Measurements from ENCODE around the gene TMA7B.

TMA7B gene

DNA sequence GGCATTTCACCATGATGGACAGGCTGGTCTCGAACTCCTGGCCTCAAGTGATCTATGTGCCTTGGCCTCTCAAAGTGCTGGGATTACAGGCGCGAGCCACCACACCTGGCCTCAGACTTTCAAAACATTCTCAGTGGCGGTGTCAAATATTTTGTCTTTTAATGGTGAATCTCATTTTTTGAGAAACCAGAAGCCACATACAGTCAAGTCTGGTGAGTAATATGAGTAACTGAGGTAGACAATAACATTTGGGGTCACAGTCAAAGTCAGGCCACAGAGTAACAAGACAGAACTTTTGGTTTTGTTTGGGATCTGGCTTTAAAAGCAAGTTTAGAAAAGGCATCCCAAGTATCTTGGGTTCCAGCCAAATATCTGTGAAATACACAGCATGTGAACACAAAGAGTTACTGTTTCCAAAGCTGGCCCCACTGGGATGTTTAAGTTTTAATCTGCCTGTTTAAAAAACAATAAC is 5.6 kb upstream of the TMA7B start:
- no peak for DNase-seq

DNA sequence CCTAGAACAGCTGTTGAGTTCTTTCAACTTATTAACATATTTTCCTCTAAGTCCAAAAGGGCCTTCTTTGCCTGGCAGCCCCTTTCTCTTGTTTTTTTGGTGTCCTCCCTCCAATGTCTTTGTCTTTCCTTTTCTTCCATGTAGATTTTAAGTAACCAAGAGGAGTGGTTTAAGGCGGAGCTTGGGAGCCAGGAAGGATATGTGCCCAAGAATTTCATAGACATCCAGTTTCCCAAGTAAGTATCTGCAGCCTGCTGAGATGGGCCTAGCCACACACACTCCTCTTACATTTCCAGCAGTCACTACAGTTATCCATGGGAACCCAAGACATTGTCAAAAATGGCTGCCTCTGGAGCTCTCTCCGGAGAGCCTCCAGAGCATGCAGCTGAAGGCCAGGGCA is 4.5 kb upstream of the TMA7B start:
- no peak for DNase-seq

DNA sequence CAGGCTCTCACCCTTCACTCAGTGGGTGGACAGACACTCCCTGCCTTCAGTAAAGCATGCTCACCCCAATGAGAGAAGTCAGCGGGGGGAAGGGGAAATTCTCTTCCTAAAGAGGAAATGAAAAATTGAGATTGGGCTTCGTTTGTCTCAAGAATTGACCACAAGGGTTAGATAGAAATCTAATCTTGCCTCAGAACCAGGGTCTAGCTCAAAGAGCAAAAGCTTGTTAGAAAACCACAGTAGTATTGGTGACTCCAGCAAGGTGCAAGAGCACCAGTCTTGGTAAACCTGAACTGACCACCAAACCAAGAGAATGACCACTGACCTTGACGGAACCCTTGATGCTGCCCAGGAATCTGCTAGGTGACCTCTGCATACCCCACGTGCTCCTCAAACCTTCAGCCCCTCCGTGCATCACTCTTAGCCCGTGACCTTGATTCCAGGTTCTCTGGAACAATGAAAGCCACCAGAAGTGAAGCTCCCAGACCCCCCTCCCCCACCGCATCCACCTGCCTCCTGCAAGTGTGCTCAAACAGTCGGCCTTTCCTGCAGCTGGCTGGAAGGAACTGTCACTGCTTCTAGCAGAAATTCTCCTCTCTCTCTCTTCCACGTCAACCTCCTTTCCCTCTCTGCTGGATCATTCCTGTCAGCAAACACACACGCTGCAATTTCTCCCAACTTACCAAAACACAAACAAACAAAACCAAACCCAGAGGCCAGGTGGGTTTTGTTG is 3.1 kb upstream of the TMA7B start:
- no peak for DNase-seq

DNA sequence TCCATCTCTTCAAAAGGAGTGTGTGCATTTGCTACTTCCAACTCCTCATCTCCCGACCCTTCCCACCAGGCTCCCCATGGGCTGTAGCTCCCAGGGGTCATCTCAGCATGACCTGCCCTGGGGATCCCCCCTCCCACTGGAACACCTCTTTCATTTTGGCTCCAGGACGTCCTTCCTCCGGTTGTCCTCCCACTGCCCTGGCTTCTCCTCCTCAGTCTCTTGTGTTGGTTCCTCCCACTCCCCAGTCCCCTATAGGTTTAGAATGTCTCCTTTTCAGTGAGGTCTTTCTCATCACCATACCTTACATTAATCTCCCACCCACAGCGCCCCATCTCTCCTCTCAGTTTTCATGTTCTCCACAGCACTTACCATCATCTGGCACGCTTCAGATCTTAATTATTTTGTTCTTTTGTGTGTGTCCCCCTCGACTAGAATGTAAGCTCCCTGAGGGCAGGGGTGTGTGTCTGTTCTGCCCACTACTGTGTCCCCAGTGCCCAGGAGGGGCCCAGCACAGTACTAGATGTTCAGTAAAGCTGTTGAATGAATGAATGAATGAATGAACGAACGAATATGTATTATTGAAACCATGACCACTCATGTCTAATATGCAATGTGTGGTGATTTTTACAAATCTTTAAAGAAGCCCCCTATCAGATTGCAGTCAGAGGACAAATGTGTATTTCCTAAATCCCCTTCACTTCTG is 2.0 kb upstream of the TMA7B start:
- DNase-seq: no peak

DNA sequence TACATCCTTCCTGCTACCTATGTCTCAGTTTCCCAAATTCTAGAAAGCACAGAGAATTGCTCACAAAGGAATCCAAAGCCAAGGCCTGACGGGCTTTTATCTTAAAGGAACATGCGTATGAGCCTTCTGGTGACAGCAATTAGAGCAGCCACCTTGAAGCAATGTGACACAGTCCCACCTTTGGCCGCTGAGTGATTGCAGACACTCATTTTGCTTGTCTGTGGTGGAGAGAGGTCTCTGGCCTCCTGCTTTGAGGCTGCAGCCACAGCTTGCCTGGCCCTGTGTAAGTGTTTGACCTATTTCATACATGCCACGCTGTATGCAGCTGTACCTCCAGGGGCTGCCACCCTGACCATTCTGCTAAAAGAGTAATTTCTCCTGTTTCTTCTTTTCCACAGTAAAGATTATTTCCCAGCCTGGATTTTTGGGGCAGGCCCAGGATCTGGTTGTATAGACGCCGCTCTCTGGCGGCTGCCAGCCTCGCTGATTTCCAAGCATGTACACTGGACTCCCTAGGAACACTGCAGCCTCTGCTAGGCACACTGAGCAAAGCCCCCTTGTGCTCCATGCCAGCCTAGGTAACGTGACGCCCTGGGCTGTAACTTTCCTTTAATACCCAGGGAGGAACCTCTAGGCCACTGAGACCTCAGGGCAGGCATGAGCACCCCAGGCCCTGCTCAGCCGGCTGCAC is 1.1 kb upstream of the TMA7B start:
- DNase-seq: no peak

DNA sequence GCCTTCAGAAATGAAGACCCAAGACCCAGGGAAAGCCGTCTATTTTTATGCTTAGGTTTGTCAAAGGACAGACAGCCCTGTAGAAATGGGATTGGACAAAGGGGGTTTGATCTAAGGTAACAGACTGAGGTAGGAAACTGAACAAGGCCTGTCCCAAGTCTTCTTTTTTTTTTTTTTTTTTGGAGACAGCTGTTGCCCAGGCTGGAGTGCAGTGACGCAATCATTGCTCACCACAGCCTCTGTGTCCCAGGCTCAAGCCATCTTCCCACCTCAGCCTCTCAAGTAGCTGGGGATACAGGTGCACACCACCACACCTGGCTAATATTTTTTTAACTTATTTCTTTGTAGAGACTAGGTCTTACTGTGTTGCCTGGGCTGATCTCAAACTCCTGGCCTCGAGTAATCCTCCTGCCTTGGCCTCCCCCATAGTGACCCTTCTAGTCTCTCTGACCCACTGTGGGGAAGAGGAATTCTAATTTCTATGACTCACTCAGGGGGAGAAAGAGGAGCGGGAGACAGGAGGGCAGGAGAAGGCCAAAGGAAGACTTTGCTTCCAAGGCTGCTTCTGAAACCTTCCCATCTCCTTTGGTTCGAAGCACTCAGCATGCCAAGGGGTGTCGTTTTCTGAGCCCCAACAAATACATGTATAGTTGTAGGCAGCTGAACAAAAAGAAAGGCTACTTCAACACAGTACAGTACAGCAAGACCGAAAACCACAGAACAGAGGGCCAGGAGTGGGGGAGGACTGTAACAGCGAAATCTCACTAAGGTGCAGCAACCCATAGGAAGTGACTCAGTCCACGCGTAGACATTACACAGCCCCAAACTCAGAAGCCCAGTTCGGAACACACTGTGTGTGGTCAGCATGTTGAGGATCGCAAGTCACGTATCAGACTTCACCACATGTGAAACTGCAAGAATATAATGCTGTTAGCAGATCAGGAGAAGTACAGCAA is 872 bp downstream of the TMA7B start:
- no peak for DNase-seq

DNA sequence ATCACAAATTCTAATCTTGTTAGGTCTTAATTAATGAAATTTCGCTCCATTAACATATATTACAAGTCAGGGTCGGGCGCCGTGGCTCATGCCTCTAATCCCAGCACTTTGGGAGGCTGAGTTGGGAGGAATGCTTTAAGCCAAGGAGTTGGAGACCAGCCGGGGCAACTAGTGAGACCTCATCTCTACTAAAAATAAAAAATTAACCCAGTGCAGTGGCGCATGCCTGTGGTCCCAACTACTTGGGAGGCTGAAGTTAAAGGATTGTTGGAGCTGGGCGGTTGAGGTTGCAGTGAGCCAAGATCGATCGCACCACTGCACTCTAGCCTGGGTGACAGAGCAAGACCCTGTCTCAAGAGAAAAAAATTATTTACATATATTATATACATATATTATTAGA is 1.9 kb downstream of the TMA7B start:
- DNase-seq: no peak

DNA sequence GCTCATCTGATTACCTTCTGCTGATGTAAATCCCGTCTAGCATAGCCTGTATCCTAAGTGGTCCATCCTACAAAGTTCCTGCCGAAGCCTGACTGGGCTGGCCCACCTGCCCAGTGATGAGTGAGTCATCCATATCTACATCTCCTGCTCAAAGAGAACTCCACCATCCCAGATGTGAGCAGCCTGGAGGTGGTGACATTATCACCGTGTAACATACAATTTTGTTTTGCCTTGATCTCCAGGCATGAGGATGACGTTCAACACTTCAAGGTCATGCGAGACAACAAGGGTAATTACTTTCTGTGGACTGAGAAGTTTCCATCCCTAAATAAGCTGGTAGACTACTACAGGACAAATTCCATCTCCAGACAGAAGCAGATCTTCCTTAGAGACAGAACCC is 5.6 kb downstream of the TMA7B start:
- DNase-seq: no peak

DNA sequence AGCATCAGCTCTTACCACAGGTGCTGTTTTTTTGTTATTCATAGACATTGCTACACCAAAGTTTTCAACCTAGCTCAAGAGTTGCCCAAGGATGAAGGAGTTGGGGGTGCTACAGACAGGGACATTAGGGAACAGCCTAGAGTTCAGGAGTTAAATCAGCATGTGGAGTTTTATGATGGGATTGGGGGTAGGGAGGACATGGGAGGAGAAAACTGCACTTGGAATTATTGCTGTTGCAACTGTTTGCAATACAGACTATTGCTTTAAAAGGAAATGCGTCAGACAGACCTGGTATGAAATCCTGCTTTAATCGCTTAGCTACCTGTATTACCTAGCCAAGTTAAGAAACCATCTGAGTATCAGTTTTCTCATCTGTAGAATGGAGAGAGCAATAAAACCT is 6.3 kb downstream of the TMA7B start:
- no peak for DNase-seq

DNA sequence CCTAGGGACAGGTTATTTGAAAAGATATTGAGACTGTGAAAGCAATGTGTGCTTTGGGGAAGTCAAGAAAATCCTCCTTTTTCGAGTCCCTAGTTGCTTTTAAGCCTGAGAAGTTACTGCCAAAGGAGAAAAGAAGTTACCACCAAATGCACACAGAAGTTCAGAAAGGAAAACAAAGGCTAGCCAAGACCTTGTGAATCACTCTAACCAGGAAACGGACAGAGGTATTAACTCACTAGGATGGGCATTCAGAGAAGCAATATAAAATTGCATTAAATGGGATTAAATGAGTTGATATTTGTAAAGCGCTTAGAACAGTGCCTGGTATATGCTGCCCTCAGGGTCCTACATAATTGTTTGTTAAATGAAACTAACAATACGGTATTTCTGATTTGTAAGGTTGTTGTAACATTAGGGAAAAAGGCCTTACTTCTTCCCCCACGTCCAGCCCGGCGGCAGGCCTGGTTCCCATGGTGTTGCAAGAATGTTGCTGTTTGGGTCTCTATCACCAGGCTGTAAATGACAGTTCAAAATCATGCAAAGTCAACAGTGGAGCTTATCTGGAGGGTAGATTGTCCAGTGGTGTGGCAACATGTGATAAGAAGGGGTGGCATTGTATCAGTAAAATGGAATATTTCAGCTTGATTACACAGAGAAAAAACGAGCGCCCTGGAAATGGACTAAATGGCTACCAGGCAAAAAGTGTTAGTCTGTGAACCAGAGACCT is 7.1 kb downstream of the TMA7B start:
- no peak for DNase-seq

DNA sequence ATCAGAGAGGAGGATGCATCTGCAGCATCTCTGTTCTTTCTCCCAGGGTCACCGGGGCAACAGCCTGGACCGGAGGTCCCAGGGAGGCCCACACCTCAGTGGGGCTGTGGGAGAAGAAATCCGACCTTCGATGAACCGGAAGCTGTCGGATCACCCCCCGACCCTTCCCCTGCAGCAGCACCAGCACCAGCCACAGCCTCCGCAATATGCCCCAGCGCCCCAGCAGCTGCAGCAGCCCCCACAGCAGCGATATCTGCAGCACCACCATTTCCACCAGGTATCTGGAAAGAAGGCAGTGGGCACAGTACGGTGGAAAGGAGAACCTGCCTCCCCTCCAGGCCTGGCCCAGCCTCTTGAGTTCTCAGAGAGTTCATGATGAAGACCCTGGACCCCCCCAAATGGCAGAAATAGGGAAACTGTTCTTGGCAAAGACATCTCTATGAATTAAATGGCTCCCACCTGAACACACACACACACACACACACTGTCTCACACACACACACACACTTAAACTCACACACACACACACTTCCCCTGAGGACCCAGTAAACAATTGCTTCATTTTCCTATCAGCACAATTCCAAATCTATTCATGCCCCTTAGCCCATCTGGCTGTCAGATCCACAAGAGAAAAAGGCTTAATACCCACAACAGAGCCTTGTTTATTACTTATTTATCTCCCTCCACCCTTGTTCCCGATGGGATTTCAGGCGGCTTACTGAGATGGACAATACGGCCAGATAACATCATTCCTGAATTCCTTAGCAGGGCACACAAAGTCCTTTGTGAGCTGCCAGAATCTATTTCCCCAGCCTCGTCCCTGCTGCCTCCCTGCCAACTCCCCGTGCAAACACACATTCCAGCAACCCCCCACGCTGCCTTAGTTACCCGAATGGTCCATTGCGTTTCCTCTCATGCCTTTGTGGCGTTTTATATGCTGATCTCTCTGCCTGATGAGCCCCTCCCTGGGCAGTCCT is 8.1 kb downstream of the TMA7B start:
- no peak for DNase-seq

DNA sequence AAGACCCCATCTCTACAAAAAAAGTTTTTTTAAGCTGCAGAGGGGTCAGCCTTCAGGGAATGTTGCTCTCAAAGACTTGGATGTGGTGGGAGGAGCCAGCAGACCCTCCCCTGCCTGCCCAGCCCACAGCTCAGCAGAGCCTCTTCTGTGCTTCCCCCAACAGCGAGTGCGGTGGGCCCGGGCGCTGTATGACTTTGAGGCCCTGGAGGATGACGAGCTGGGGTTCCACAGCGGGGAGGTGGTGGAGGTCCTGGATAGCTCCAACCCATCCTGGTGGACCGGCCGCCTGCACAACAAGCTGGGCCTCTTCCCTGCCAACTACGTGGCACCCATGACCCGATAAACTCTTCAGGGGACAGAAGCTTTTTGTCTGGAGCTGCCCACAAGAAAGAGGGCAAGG is 10.5 kb downstream of the TMA7B start:
- no peak for DNase-seq

DNA sequence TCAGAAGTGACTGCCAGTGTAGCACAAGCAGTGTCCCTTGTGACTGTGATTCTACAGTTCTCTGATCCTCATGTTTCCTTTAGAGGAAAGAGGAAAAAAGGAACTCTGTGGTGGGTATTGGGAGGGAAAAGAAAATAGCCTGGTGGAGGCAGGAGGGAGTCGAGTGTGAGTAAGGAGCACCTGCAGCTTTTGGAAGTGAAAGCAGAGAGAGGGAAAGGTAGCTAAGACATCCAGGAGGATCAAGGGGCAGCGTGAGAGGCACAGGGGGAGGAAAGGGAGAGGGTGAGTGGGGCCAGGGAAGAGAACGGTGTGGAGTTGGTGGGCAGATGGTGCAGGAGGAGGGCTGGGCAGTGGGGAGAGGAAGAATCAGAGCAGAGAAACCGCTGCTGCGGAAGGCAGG is 12.4 kb downstream of the TMA7B start:
- no peak for DNase-seq

DNA sequence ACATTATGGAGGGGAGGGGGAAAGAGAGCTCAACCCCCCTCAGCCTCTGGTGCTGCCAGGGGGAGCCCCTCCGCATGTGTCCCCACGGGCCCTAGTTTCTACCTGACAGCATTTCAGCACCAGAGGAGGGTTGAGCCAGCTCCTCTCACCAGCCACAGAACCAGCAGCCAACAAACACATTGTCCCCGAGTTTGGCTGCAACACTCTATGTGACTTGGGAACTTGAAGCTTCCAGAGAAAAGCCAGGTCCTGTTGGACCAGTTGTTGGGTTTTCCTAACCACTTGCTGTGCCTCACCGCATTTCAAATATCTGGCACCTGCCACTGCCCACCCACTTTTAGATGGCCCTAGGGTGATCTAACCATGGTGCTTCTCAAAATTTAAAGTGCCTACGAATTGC is 13.5 kb downstream of the TMA7B start:
- DNase-seq: no peak

DNA sequence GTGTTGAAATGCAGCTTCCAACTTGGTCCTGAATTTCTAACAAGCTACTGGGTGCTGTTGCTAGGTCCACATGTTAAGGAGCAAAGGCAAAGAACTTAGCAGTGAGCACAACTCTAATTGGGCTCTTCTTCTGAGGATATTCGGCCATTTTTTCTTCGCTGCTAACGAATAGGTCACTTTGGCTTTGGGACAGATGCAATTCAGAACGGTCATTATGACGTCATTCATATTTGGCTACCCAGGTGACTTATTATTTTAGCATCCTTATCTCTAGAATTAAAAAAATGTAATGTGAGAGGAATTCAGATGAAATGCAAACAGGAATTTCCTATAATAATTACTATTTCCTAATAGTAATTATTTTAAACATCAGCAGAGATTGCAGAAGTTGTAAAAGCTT is 13.9 kb downstream of the TMA7B start:
- DNase-seq: no peak

DNA sequence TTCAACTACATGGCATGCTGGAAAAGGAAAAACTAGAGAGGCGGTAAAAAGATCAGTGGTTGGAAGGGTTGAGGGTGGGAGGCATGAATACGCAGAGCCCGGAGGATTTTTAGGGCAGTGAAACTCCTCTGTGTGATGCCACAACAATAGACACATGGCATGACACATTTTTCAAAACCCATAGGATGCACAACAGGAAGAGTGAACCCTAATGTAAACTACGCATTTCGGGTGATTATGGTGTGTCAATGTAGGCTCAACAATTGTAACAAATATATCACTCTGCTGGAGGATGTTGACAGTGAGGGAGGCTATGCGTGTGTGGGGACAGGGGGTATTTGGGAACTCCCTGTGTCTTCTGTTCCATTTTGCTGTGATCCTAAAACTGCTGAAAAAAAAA is 18.9 kb downstream of the TMA7B start:
- no peak for DNase-seq

DNA sequence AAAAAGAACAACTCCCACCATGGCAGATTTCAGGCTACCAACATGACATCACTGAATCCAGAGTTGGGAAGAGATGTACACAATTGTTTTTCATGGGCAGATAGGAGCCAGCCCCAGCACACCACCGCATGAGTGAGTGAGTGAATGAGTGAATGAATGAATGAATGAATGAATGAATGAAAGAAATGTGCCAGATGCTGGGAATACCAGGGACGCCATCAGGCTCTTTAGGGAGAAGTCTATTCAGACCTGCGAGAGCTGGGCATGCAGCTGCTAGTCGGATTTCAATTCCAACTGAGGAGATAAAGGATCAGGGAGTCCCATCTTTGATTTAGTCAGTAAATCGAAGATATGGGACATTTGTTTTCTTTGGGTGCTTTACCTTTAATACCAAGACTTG is 19.3 kb downstream of the TMA7B start:
- no peak for DNase-seq

DNA sequence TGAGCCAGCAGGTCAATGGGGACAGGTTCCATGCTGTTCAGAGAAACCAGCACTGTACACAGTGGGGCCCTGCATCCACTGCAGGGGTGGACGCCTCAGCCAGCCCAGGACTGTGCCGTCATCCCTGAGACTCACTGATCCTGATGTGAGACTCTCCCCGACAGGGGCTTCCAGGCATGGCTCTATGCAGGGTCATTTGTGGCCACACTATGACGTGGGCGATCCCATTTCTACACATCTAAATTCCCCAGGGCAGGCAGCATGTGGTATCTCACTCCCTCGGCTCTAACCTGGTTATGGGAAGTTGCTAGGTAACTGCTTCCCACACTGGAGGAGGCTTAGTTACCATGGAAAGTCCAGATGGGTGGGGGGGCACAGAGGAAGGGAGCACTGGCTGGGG is 20.4 kb downstream of the TMA7B start:
- DNase-seq: no peak

DNA sequence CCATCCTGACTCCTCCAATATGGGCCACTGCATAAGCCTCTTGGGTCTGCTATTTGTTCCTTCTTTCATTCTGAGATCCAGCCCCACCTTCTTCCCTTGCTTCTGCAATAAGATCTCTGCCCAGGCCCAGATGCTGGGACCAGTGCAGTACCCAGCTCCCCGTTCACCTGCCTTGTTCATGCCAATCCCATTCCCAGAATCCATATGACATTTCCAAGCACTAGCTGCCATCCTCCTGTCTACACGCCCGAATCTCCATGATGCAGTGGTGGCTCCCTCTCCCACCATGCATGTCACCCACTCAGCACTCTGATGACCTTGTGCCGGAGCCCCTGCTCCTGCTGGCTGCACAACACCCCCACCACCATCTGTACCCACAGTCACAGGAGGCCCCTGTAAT is 23.1 kb downstream of the TMA7B start:
- no peak for DNase-seq

DNA sequence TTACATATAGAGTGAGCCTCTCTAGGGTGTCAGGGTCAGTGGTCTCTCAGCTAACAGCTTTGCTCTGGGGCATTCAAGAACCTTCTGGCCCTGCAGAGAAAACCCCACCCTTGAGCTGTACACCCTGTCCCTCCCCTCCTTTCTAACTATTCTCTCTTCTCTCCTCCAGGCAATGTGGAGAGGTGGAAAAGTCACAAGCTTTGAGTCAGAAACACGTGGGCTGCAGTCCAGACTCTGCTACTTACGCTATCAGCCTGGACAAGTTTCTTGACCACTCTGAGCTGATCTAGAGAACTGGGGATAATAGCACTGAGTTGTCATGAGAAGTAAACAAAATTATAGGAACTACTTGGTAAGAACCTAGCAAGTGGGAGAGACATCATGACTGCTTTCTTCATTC is 23.8 kb downstream of the TMA7B start:
- no peak for DNase-seq

DNA sequence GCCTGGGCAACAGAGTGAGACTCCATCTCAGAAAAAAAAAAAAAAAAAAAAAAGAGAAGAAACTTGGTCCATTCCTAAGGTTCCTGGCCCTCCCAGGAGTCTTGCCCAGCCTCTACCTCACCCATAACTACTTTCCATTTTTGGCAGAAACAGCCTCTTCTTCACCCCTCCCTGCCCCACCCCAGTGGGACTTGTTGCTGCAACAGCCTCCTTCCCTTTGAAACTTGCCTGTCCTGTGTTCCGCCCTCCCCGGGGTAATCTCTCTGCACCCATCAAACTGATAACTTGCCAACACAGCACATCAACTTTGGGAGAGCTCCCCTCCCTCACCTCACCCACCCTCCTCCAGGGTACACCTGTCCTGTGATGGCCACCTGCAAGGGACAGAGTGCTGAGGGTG is 24.5 kb downstream of the TMA7B start:
- DNase-seq: no peak
